HFFc6 (cell line): ENCODE results near the gene MRTFA. TPM values are rescaled to one million over a fixed set of nuclear protein-coding genes. Genes with fewer than 3 reads are reported as not detected.
A peak's percentile ranks its signal among the peaks of the same experiment; 100 is the strongest.

Source experiments
- DNase-seq: peaks from one replicate; pipeline ENCODE4 v3.0.0-alpha.2; 2018
- H3K27ac Mint-ChIP-seq: 2 replicates; pipeline ENCODE4 v1.8.0; 2020; ENCODE audit warnings: mild to moderate bottlenecking, mixed read lengths
- H3K27me3 Mint-ChIP-seq: 2 replicates; pipeline ENCODE4 v1.8.0; 2021; ENCODE audit warnings: mild to moderate bottlenecking, moderate library complexity, mixed read lengths; ENCODE audit not compliant: insufficient read depth
- H3K36me3 Mint-ChIP-seq: 2 replicates; pipeline ENCODE4 v1.8.0; 2021; ENCODE audit warnings: low read depth, mixed read lengths
- H3K4me1 Mint-ChIP-seq: 2 replicates; pipeline ENCODE4 v1.8.0; 2020; ENCODE audit warnings: low read depth, mixed read lengths
- H3K4me3 Mint-ChIP-seq: 2 replicates; pipeline ENCODE4 v1.8.0; 2020; ENCODE audit warnings: mild to moderate bottlenecking, moderate library complexity, mixed read lengths
- H3K9me3 Mint-ChIP-seq: 2 replicates; pipeline ENCODE4 v1.8.0; 2020; ENCODE audit warnings: mild to moderate bottlenecking, mixed read lengths
- CTCF ChIP-seq: fragments of 200-600 bp; sonication (generic); IDR thresholded peaks from 2 replicates; pipeline ENCODE4 v1.5.0; 2021; ENCODE audit warnings: antibody characterized with exemption, mild to moderate bottlenecking
- total RNA-seq, 6 experiments: library from RNA; stranded (reverse); fragmentation: NEBNext Ultra II Directional; extraction: Animal tissue kit (Norgen Biotek cat#: 25700); gene quantifications; 2 replicates in 1 of 6; 3 replicates in 5 of 6; pipeline ENCODE4 v1.2.3, GENCODE V29; 2021

The MRTFA gene
- total RNA-seq, 6 experiments from 2014 or later: 36.4 to 48.7 (median 42.2) TPM

- no peak for DNase-seq
- Mint-ChIP-seq H3K9me3 (no peaks in the 10 kb centered on the region), H3K27me3 (peaks cover 1% of the 10 kb centered on the region), H3K27ac (peak overlapping the region; percentile 99), H3K36me3 (no peaks in the 10 kb centered on the region), H3K4me1 (peaks cover 47% of the 10 kb centered on the region), H3K4me3 (peak overlapping the region; percentile 92)
- TF ChIP-seq CTCF: no peak
Measured at GRCh38 chr22:40651057-40651456, 14.5 kb upstream of the MRTFA start.

GRCh38 chr22:40648386-40648785, 11.9 kb upstream of the MRTFA start:
- no peak for TF ChIP-seq CTCF
- Mint-ChIP-seq H3K4me1 (peaks cover 39% of the 10 kb centered on the region), H3K27ac (no peak overlapping the region), H3K4me3 (no peak overlapping the region), H3K9me3 (no peaks in the 10 kb centered on the region), H3K27me3 (peaks cover 1% of the 10 kb centered on the region), H3K36me3 (no peaks in the 10 kb centered on the region)
- DNase-seq: no peak

- H3K36me3 Mint-ChIP-seq: no peaks in the 10 kb centered on the region
- H3K27me3 Mint-ChIP-seq: no peaks in the 10 kb centered on the region
- H3K9me3 Mint-ChIP-seq: no peaks in the 10 kb centered on the region
- no peak for TF ChIP-seq CTCF
- DNase-seq: no peak
- H3K4me1 Mint-ChIP-seq: peaks cover 16% of the 10 kb centered on the region
- H3K4me3 Mint-ChIP-seq: no peak overlapping the region
- peak overlapping the region; percentile 67 for H3K27ac Mint-ChIP-seq
Measured at GRCh38 chr22:40645579-40646197, 9.2 kb upstream of the MRTFA start.

- DNase-seq: no peak
- no peak overlapping the region for H3K4me3 Mint-ChIP-seq
- H3K4me1 Mint-ChIP-seq: peaks cover 31% of the 10 kb centered on the region
- no peak for TF ChIP-seq CTCF
- H3K27ac Mint-ChIP-seq: no peak overlapping the region
- no peaks in the 10 kb centered on the region for H3K36me3 Mint-ChIP-seq
- H3K27me3 Mint-ChIP-seq: no peaks in the 10 kb centered on the region
- H3K9me3 Mint-ChIP-seq: no peaks in the 10 kb centered on the region
Measured at GRCh38 chr22:40642316-40642715, 5.8 kb upstream of the MRTFA start.

- Mint-ChIP-seq H3K4me1 (peaks cover 32% of the 10 kb centered on the region), H3K27me3 (no peaks in the 10 kb centered on the region), H3K27ac (no peak overlapping the region), H3K4me3 (no peak overlapping the region), H3K9me3 (no peaks in the 10 kb centered on the region), H3K36me3 (no peaks in the 10 kb centered on the region)
- no peak for DNase-seq
- TF ChIP-seq CTCF: no peak
Measured at GRCh38 chr22:40641269-40641668, 4.8 kb upstream of the MRTFA start.
